Activated CD8-positive, alpha-beta memory T cell treated with anti-CD3 and anti-CD28 coated beads, Interleukin-2, amount 50 U/mL, for 1 hour (primary cell): ENCODE measurements around the gene SLC16A2.
"Not testable (repeated sequence)": the region's sequence is repeated elsewhere in the genome, so short reads cannot be mapped to it uniquely, and the experiment has no call there.

Experiments used
- DNase-seq: peaks from one replicate; pipeline ENCODE4 v3.0.0-alpha.2; 2020; ENCODE audit errors: extremely low read depth

SLC16A2 gene

DNA sequence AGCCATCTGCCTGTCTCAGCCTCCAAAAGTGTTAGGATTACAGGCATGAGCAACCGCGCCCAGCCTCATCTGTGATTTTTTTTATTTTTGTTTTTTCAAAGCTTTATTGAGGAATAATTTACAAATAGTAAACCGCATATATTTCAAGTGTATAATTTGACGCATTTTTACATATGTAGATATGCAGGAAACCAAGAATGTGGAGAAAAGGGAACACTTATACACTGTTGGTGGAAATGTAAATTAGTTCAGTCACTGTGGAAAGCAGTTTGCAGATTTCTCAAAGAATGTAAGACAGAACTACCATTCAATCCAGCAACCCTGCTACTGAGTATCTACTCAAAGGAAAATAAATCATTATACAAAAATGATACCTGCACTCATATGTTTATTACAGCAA lies 85.9 kb downstream of the SLC16A2 start:
- no peak for DNase-seq

DNA sequence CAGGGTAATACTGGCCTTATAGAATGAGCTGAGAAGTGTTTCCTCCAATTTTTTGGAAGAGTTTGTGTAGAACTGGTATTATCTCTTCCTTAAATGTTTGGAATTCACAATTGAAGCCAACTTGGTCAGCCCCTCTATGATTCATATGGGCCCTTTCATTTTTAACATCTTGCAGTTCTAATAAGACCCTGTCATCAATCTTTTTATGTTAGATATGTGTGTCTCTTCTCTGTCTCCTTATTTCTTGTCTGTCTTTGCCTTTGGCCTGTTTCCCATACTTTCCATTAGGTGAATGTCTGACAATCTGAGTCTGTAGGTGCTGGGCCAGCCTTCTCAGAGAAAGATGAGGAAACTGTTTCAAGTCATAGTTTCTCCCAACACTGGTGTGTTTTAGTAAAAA lies 88.7 kb downstream of the SLC16A2 start:
- no peak for DNase-seq

DNA sequence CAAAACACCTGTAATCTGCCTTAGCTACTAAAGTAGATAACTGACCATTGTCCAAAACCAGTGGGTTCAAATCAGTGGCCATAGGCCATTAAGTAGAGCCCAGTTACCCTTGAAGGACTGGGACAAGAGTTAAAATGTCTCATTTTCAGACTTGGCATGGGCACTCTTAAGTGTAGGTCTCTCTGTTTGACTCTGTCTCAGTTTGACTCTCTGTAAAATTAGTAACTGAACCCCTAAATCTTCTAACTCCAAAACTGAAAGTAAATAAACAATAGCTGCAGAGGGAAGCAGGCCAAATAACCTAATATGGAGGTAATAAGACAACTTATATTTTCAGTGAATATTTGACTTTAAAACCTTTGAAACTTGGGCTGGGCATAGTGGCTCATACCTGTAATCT lies 89.1 kb downstream of the SLC16A2 start:
- no peak for DNase-seq

DNA sequence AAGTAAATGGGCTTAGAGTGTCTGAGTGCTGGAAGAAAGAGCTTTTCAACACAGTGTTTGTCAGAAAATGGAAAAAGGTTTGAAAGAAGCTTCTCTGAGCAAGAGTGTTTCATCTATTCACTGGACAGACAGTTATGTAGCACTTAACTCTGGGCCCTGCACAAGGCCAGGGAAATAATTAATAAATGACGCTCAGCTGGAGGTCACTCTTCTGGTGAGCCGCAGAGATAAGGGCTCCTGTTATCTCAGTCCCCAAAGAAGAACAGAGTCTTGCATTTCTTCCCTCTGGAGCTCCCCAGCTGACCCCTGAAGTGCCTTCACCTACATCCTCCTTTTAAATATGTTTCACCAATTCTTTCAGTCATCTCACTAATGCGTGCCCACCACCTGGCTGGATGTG lies 90.4 kb downstream of the SLC16A2 start:
- no peak for DNase-seq

- DNase-seq = no peak
These were observed 93.1 kb downstream of the SLC16A2 start for GRCh38 chrX:74514384-74514783.

GRCh38 chrX:74515356-74515755 lies 94.1 kb downstream of the SLC16A2 start:
- DNase-seq = no peak

DNA sequence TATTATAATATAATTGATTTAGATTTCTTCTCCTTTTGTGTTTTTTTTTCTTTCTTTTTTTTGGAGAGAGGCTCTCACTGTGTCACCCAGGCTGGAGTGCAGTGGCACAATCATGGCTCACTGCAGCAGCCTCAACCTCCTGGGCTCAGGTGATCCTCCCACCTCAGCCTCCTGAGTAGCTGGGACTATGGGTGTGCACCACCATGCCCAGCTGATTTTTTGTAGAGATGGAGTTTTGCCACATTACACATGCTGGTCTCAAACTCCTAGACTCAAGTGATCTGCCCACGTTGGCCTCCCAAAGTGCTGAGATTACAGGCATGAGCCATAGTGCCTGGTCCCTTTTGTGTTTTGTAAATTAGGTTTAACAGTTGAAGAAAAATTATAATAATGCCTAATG lies 94.7 kb downstream of the SLC16A2 start:
- not testable (repeated sequence) for DNase-seq

GRCh38 chrX:74519870-74520269 lies 98.6 kb downstream of the SLC16A2 start:
- no peak for DNase-seq

- no peak for DNase-seq
These were observed 99.0 kb downstream of the SLC16A2 start for GRCh38 chrX:74520291-74520690.

DNA sequence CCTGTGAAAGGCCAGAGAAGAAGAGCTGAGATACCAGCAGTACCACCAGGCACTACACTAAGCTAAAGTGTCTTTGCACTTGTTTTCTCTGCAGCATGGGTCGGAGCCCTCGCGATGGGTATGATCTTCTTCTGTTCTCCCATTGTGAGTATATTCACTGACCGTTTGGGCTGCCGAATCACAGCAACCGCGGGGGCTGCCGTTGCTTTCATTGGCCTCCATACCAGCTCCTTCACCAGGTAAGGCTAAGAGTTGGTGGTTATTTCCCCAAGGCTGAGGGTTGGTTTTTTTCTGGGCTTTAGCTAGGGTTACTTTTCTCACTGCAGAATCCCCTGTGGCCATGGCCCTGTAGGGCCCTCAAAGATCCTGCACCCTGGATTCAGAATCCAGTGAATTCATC lies 99.6 kb downstream of the SLC16A2 start:
- DNase-seq = no peak

DNA sequence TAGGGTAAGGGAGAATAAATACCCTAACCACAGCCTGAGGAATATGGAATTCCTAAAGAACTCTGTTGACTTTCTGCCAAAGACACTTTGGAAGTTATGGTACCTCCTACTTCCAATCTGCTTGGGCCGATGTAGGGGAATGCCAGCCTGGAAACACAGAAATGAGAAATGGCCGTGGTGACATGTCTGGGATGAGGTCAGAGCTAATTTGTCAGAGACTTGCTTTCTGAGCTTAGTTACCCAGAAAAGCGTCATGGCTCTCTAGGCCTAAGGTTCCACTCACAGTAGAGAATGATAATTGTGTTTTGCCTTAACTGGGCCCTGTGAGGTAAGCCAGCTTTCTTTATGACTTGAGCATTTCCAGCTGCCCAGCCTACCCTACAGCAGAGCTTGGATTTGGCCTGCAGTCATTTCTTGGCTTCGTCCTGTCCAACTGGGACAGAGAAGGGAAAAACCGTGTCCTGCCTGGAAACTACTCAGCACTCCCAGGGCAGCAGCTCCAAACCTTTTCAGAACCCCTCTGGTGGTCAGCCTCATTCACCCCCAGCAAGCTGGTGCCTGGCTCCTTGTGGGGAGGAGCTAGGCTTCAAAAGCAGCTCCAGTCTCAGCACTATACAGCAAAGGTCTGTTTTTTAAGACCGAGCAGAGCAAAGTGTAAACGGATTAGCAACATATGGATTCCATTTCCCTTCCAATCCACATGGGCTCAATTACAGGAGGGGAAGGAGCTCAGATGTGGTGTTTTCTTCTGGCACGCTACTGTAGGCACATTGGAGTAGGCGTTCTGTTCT lies 100.9 kb downstream of the SLC16A2 start:
- DNase-seq = no peak

DNA sequence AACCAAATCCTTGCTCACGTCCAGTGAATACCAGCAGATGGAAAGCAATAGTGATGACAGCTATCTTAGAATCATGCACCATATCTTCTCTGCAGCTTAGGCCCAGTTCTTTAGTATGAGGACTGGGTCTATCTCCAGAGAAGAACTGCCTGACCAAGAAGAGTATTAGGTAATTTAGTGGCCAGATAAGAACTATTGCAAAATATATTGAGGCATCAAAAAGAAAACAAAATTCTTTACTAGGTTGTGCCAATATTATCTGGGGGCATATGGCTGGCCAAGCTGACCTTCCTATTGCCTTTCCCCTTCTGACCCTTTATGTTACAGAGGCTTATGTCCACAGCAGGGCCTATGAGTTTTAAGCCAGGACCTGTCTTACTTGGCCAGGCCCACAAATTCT lies 101.9 kb downstream of the SLC16A2 start:
- no peak for DNase-seq

- DNase-seq = no peak
These were observed 102.8 kb downstream of the SLC16A2 start for GRCh38 chrX:74523870-74524735.

- no peak for DNase-seq
These were observed 103.8 kb downstream of the SLC16A2 start for GRCh38 chrX:74525116-74525515.

DNA sequence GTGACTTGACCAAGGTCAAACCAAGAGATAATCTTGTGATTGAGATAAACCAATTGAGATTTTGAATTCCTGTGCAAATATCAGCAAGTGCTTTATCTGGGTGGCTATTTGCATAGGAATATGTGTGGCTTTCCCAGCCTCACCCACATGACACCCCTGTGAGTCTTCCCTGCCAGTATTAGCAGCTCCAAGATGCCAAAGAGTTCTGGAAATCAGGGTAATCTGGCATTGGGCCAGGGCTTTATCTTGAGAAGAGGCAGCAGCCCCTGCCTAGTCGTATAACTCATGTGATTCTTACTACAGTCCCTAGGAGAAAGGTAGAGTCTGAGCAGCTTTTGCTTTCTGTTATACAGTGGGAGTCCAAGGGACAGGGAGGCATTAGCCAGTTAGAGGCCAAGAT lies 105.5 kb downstream of the SLC16A2 start:
- DNase-seq = no peak

DNA sequence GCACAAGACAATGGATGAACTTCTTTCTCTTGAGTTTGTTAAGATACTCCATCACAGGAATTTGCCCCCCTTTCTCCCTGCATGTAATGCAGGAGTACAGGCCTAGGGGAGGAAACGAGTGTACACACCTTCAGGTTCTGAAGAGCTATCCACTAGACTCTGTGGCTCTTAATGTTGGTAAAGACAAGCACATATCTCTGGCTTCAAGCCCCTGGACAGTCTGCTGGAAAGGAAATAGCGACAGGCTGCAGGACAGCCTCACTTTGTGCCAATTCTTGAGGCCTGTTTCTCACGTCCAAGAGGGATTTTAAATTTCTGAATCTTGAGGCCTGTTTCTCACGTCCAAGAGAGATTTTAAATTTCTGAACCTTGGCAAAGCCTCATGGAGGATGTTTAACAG lies 106.1 kb downstream of the SLC16A2 start:
- no peak for DNase-seq

DNA sequence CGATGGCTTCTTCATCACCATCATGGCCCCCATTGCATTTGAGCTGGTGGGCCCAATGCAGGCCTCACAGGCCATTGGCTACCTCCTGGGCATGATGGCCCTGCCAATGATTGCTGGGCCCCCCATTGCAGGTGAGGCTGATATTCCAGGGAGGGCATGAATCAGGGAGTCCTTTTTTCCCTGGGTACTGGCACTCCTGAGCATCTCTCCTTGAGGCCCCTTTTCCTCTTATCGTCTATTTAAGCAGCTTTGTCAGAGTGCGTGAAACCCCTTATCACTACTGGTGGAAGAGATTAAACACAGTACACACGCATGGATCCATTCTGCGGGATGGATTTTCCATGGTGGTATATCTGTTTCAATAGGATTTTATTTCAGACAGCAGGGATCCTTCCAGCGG lies 108.0 kb downstream of the SLC16A2 start:
- no peak for DNase-seq

DNA sequence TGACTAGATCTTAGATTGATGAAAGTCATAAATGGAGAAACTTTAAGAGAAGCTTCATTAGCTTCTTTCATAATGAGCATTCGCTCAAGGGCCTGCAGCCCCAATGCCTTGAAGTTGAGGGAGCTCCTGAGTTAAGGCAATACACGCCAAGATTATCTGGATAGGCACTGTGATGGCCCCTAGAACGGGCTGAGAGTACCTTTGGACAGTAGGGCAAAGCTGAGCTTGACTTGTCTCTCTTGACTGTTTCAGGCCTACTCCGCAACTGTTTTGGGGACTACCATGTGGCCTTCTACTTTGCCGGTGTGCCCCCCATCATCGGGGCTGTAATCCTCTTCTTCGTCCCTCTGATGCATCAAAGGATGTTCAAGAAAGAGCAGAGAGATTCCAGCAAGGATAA lies 109.8 kb downstream of the SLC16A2 start:
- DNase-seq = no peak

- no peak for DNase-seq
These were observed 113.3 kb downstream of the SLC16A2 start for GRCh38 chrX:74534569-74535038.

- DNase-seq = no peak
These were observed 113.8 kb downstream of the SLC16A2 start for GRCh38 chrX:74535086-74535407.

- DNase-seq = no peak
These were observed 114.3 kb downstream of the SLC16A2 start for GRCh38 chrX:74535408-74536151.

DNA sequence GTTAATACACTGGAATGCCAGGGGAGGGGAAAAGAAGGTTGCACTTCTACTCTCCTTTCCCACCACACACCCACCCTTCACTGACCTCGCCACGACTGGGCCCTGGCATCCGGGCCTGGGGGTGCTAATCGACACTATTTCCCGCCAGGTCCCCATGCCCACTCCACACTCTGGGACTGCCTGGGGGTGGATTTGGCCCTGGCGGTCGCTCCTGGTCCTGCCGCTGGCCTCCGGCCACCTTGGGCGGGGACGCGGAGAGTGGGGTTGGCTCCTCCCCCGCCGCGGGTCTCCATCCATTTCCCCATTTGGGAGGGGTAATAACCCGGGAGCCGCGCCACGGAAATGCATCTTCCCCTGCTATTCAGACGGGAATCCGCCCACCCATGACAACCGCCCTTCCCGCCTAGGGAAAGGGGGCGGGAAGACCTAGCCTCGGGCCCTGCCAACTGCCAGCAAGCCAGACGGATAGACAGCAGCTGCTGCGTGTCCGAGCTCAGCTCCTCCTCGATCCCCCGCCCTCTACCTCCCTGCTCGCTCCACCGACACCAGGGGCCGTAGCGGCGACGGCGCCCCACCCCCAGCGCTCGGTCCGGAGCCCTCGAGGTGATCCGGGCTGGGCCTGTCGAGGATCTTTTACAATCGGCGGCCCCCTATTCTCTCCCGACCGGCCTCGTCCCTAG lies 115.0 kb downstream of the SLC16A2 start:
- no peak for DNase-seq
